BJ (cell line): ENCODE data around the gene ARRDC3. TPM values are rescaled to one million over a fixed set of nuclear protein-coding genes. Genes with fewer than 3 reads are reported as not detected.
A peak's percentile ranks its signal among the peaks of the same experiment; 100 is the strongest.

Experiments used
- CTCF ChIA-PET: fragments of 350-600 bp; formaldehyde crosslinking; extraction: SDS; loops from one replicate; lab custom pipeline; 2021; ENCODE audit warnings: antibody characterized with exemption, inconsistent platforms; lab: Yijun Ruan, JAX
- POLR2A ChIA-PET: fragments of 300-600 bp; sonication (Branson Sonifier 250); formaldehyde crosslinking; extraction: SDS; loops from one replicate; lab custom pipeline; 2021; ENCODE audit warnings: antibody characterized with exemption; lab: Charles Lee
- DNase-seq: peaks from one replicate; pipeline ENCODE4 v3.0.0-alpha.2; 2011; ENCODE audit warnings: low read depth
- H3K27me3 ChIP-seq: 2 replicates; pipeline ENCODE4 v1.6.0; 2011; ENCODE audit warnings: low read length; ENCODE audit not compliant: control insufficient read depth, insufficient read depth
- H3K36me3 ChIP-seq: 2 replicates; pipeline ENCODE4 v1.5.1; 2011; ENCODE audit warnings: low read length; ENCODE audit not compliant: control insufficient read depth, insufficient read depth
- H3K4me3 ChIP-seq: 2 replicates; pipeline ENCODE4 v1.5.1; 2011; ENCODE audit warnings: low read depth, mild to moderate bottlenecking, control low read depth, low read length
- polyA plus RNA-seq: library from polyadenylated mRNA; depleted of rRNA; stranded (reverse); fragments of >200 nt; gene quantifications from 2 replicates; pipeline ENCODE4 v1.2.3, GENCODE V29; 2011
- TF ChIP-seq, protein P1 (sequence below): IDR thresholded peaks from 2 replicates; pipeline ENCODE4 v1.5.1; 2011; ENCODE audit warnings: low read depth, mild to moderate bottlenecking, control low read depth, inconsistent platforms, low read length, moderate library complexity; ENCODE audit not compliant: insufficient read depth

The ARRDC3 gene
- polyA plus RNA-seq, 1 experiment: 20.7 TPM

DNA sequence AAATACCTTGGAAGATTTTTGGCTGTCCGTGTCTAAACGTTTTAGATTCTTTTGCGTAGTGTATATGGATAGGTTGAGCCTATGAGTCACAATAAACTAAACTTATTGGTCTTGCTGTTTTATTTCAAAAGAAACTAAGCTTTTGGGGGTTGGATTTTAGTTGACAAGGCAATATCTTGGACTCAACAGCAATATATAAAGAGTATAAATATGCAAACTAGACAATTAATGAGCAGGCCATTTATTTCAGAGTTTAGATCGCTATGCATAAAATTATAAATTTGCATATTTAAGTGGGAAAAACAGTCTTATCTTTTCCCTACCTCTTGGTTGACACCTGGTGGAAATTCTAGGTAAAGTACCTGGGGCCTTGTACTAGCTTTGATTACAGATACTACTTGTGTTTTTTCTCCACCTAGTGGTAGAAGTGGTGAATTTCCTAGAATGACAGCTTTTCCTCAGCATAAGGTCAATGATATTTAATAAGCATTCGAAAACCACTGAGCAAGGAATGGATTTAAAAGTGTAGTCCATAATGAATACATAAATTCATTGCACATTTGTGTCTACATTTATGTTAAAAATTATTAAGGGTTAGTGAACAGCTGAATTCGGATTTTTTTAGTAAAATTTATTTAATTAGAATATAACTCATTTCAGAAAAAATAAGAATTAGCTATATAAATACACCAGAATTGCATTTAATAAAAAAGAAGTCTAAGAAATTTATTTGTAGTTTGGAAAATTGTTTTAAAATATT lies 1.7 kb upstream of the ARRDC3 start:
- CTCF ChIA-PET: interaction anchor here (0.5 to 7.3 kb wide), 52 partner anchors 9 to 1851 kb away, joined by 3 to 106 read pairs (median 4); no protein-coding TSS in a partner anchor

DNA sequence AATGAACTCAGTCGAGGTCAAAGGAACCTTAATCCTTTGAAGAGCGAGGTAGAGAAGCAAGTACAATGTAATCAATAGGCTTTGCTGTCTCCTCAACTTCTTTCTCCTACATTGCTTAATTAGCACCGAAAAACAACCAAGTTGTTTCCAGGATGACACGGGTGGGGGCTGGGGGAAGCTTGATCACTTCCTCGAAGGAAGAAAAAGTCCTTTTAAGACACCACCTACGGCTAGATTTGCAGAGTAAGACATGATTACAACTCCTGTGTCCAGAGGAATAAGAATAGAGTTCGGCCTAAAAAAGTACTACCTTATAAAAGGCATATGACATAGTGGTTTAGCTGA lies 811 bp upstream of the ARRDC3 start:
- no peaks in the 10 kb centered on the region for H3K27me3 ChIP-seq
- H3K4me3 ChIP-seq: peak overlapping the region; percentile 64
- H3K36me3 ChIP-seq: no peaks in the 10 kb centered on the region
- ChIA-PET POLR2A (interaction anchor here (0.7 to 1.4 kb wide), 3 partner anchors 72 to 452 kb away, joined by 4 read pairs; no protein-coding TSS in a partner anchor), CTCF (interaction anchor here (0.7 to 7.3 kb wide), 23 partner anchors 10 to 518 kb away, joined by 3 to 106 read pairs (median 11); no protein-coding TSS in a partner anchor)
- no peak for DNase-seq
- TF ChIP-seq, protein P1, sequence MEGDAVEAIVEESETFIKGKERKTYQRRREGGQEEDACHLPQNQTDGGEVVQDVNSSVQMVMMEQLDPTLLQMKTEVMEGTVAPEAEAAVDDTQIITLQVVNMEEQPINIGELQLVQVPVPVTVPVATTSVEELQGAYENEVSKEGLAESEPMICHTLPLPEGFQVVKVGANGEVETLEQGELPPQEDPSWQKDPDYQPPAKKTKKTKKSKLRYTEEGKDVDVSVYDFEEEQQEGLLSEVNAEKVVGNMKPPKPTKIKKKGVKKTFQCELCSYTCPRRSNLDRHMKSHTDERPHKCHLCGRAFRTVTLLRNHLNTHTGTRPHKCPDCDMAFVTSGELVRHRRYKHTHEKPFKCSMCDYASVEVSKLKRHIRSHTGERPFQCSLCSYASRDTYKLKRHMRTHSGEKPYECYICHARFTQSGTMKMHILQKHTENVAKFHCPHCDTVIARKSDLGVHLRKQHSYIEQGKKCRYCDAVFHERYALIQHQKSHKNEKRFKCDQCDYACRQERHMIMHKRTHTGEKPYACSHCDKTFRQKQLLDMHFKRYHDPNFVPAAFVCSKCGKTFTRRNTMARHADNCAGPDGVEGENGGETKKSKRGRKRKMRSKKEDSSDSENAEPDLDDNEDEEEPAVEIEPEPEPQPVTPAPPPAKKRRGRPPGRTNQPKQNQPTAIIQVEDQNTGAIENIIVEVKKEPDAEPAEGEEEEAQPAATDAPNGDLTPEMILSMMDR: no peak

More for the DNA sequence above, 1.7 kb upstream of the ARRDC3 start:
- POLR2A ChIA-PET: no interaction called here
- Histone ChIP-seq H3K36me3 (no peaks in the 10 kb centered on the region), H3K4me3 (no peak overlapping the region), H3K27me3 (no peaks in the 10 kb centered on the region)
- TF ChIP-seq, protein P1: peak; percentile 82
- peak; percentile 56 for DNase-seq

DNA sequence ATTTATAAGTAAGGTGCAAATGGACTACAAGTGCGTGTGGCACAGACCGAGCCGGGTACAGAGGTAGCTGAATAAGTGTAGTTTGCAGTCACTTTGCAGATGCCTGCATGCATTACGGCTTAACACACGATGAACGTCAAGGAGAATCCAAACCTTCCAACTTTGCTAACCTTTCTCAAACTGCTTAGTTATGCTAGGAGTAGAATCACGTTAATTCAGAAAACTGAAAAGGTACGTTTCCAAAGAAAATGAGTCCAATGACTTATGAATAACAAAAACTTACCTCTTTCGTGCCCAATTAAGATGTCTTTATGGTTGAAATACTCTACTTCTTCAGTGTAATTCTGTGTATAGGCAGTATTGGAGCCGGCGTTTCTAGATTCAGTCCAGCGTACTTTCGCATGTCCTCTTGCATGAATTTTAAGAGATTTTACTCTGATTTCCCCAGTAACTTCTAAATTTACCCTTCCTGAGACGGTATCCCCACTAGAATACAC lies 539 bp downstream of the ARRDC3 start:
- POLR2A ChIA-PET: interaction anchor here (0.7 to 1.4 kb wide), 4 partner anchors 70 to 235 kb away, joined by 3 to 17 read pairs (median 4); no protein-coding TSS in a partner anchor
- CTCF ChIA-PET: interaction anchor here (0.6 to 7.3 kb wide), 10 partner anchors 37 to 449 kb away, joined by 3 to 106 read pairs (median 16); no protein-coding TSS in a partner anchor
- Histone ChIP-seq H3K36me3 (no peaks in the 10 kb centered on the region), H3K4me3 (peak overlapping the region; percentile 64), H3K27me3 (no peaks in the 10 kb centered on the region)
- no peak for DNase-seq
- TF ChIP-seq, protein P1: no peak

DNA sequence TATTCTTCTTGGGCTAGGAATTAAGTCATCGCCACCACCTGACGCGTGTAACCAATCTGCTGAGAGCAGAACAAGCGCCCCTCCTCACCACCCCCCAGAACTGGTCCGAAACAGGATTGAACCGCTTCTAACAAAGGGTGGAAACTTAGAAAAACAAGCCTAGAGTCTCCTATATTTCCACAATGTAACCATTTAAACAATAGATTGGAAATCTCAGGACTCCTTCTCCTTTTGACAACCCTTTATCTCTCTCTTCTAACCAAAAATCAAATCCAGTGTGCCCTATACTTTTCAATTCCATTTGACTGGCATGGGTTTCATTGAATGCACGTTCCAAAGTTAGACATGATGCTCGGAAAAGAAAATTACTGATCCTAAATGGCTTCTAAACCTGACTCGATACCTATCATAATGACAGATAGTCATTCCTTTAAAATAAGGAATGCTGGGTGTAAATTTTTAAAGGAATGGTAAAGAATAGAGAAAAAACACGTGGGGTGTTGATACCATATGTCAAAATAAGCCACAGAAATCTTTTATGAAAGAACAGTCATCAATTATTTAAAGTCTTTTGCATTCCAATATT lies 1.2 kb downstream of the ARRDC3 start:
- POLR2A ChIA-PET: interaction anchor here (1.2 kb wide), 1 partner anchor 169 kb away, joined by 3 read pairs; no protein-coding TSS in a partner anchor
- Histone ChIP-seq H3K4me3 (peak overlapping the region; percentile 64), H3K36me3 (no peaks in the 10 kb centered on the region), H3K27me3 (no peaks in the 10 kb centered on the region)
- peak; percentile 57 for DNase-seq
- TF ChIP-seq, protein P1: no peak
- CTCF ChIA-PET: interaction anchor here (5.0 to 7.2 kb wide), 3 partner anchors 272 to 448 kb away, joined by 29 to 106 read pairs (median 70); no protein-coding TSS in a partner anchor
